GM13977 (cell line): ENCODE measurements around the gene WASF2.

Experiments used
- DNase-seq: peaks from one replicate; pipeline ENCODE4 v3.0.0; 2012; ENCODE audit warnings: low spot score
- in situ Hi-C: fragments of 300-500 bp; cut with MboI; formaldehyde crosslinking; loops from one replicate; pipeline ENCODE4 v1.12.0; 2022; ENCODE audit warnings: low sequenced_read_pairs, low pct_unique_long_range_greater_than_20kb, mixed read lengths, inconsistent platforms; ENCODE audit not compliant: unreplicated experiment
- TF ChIP-seq, protein P1 (sequence below): IDR thresholded peaks from 2 replicates; pipeline ENCODE4 v1.5.1; 2012; ENCODE audit warnings: mild to moderate bottlenecking, control low read depth; ENCODE audit not compliant: insufficient read depth; ENCODE audit errors: extremely low read depth, missing control alignments

The WASF2 gene

DNA sequence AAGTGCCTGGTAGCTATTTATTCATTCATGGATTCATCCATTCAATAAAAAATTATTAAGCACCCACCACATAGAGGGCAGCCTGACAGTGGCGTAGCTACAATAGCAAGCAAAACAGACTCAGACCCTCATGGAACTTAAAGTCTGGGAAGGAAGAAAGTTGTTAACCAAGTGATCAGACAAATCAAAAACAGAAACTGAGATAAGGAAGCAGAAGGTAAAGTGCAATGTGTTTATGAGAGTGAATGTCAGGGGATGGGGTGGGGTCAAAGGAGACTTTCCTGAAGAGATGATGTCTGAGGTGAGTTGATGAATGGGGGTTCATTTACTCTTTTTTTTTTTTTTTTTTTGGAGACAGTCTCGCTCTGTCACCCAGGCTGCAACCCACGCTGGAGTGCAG is 2.8 kb upstream of the WASF2 start:
- TF ChIP-seq, protein P1, sequence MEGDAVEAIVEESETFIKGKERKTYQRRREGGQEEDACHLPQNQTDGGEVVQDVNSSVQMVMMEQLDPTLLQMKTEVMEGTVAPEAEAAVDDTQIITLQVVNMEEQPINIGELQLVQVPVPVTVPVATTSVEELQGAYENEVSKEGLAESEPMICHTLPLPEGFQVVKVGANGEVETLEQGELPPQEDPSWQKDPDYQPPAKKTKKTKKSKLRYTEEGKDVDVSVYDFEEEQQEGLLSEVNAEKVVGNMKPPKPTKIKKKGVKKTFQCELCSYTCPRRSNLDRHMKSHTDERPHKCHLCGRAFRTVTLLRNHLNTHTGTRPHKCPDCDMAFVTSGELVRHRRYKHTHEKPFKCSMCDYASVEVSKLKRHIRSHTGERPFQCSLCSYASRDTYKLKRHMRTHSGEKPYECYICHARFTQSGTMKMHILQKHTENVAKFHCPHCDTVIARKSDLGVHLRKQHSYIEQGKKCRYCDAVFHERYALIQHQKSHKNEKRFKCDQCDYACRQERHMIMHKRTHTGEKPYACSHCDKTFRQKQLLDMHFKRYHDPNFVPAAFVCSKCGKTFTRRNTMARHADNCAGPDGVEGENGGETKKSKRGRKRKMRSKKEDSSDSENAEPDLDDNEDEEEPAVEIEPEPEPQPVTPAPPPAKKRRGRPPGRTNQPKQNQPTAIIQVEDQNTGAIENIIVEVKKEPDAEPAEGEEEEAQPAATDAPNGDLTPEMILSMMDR, result no peak
- in situ Hi-C loops, result no loop called here
- DNase-seq, result no peak

DNA sequence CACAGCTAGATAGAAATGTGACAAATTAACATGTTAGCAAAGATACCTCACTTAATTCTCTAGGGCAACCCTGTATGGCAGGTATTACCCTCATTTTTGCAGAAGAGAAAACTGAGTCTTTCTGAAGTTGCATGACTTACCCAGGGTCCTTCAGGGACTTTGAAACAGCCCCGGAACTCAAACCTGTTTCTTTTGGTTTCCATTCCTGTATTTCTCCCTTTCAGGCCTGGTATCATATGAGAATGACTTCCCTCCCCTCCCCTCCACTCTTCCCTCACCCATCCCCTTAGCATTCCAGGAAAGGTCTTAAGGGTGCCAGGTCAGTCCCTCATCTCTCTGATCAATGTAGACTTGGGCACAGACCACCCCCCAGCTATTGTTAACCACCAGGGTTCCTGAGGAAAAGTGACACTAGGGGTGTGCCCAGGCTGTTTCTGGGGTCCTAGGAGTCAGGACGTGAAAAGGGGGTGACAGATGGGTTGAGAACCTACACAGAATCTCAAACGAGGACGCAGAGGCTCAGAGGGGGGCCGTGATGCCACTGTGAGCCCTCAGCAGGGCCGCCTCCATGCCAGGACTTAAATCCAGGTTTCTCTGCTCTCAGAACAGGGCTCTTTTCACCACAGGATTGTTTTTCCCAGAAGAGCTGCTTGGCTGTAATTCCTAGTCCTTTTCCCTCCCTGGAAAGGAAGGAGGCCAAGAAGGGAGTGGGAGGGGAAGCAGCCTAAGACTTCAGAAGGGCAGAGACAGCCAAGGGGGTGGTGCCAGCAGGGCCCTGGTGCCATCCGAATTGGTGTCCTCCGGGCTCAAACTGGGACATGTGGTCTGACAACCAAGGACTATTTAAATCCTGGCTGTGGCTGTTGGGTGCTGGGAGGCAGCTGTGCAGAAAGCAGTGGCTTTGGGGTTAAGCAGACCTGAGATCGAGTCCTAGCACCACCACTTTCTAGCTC is 2.1 kb upstream of the WASF2 start:
- peak; percentile 23 for DNase-seq
- in situ Hi-C loops, result no loop called here
- TF ChIP-seq, protein P1, result no peak

DNA sequence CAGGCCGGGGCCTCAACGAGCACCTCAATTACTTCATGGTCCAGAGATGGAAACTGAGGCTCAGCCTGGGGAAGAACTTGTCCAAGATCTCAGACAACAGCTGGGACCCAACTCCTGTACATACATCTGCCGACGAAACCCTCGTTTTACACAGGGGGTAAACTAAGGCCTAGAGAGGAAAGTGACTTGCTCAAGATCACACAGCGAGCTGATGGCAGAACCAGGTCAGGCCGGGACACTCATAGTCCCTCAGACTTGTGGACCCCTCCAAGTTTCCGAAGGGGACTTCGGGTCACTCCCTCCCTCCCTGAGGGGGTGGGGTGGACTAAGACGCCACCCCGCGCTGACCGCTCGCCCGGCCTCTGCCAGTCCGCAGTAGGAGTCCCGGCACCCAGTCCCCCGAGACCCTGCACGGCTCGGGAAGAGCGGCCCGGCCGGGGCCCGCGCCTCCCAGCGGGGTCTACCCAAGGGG is 430 bp downstream of the WASF2 start:
- in situ Hi-C loops, result no loop called here
- no peak for DNase-seq
- TF ChIP-seq, protein P1, result no peak

DNA sequence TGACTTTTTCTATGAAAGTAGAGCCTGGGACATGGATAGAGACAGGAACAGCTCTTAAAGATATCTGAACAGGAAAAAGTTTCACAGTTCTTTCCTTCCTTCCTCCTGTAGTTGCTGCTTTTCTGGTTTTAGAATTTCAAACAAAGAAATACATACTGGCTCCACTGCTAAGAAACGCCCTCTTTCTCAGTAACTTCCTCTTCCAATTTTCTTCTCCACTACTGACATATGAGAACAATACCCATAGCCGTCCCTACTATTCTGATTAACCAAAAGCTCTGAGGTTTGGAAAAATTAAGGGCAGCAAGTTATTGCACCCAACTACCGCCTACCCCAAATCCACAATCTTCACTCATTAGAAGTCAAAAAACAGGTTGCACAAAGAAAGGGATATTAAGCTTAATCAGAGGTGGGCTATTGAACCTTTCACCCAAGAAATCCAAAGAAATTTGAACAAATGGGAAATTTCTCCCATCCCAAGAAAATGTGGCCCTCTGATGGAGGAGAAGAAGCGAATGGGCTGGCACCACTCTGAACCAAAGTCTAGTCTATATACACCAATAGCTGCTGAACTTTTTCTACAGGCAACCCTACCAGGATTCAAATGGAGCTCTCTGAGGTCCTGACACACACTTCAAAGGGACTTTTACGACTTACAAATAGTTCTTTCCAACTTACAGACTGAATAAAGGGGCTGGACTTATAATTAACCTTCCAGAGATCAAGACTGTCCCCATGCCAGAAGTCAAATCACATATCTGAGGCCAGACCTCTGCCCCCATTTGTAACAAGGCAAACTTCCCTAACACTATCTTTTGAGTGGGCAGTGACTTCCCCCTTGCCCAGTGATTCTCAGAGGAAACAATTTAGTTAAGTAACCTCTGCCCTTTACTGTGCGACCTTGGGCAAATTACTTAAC is 1.7 kb downstream of the WASF2 start:
- in situ Hi-C loops, result no loop called here
- DNase-seq, result peak; percentile 24
- TF ChIP-seq, protein P1, result no peak

DNA sequence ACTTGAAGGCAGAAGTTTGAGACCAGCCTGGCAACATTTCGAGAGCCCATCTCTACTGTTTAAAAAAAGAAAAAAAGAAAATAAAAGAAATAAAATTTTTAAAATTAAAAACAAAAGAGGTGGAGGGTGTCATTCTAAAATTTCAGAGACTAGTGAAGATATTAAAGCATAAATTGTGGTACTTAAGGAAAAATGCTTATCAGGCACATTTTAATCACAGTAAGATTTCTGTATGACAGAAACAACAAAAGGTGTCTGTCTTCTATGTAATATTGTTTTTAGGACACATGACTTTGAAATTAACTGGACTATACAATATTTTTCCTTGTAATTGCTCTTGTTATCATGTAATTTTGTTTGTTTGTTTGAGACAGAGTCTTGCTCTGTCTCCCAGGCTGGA is 4.6 kb downstream of the WASF2 start:
- in situ Hi-C loops, result no loop called here
- TF ChIP-seq, protein P1, result no peak
- no peak for DNase-seq

DNA sequence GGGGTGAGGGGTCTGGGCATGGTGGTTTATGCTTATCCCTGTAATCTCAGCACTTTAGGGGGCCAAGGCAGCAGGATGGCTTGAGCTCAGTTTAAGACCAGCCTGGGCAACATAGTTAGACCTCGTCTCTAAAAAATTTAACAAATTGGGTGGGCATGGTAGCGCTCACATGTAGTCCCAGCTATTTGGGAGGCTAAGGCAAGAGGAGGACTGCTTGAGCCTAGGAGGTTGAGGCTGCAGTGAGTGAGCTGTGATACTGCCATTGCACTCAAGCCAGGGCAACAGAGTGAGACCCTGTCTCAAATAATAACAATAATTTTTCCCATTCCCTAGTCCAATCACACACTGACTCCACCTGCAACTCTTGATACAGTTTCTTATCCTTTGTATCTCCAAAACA is 6.3 kb downstream of the WASF2 start:
- TF ChIP-seq, protein P1, result no peak
- no peak for DNase-seq
- in situ Hi-C loops, result no loop called here
